GM12864 (cell line): Measurements from ENCODE around the gene BBS2.

Source experiments
- DNase-seq: peaks from one replicate; pipeline ENCODE4 v3.0.0-alpha.2; 2011; ENCODE audit warnings: low read depth
- H3K4me3 ChIP-seq: 2 replicates; pipeline ENCODE4 v1.5.1; 2011; ENCODE audit warnings: mild to moderate bottlenecking, low read depth, low read length, control low read depth
- CTCF ChIP-seq: IDR thresholded peaks from 2 replicates; pipeline ENCODE4 v1.5.1; 2011; ENCODE audit warnings: low read depth, mild to moderate bottlenecking, moderate library complexity, low read length, control low read depth, inconsistent platforms; ENCODE audit errors: missing control alignments

Gene BBS2

GRCh38 chr16:56558024-56558747 lies 38.4 kb upstream of the BBS2 start:
- H3K4me3 ChIP-seq: no peak overlapping the region
- TF ChIP-seq CTCF: no peak
- no peak for DNase-seq

DNA sequence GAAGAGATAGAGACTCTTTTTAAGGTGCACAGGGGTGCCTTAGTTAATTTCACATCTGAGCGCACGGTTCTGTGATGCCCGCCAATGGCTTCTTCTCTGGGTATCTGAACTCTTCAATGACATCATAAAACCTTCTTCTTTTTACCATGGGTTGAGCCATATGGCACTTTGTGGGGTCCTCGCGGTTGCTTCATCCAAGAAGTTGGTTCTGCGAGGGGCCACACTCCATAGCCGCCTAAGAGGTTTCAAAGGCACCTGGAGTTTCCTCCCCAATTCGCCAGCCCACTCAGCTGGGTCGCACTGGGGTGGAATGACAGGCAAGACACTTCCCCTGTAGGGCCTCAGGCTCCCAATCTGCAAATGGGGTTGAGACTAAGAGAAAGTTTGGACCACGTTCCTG lies 34.6 kb upstream of the BBS2 start:
- no peak for TF ChIP-seq CTCF
- DNase-seq: no peak
- H3K4me3 ChIP-seq: no peak overlapping the region

GRCh38 chr16:56551796-56552738 lies 32.2 kb upstream of the BBS2 start:
- H3K4me3 ChIP-seq: no peak overlapping the region
- DNase-seq: no peak
- no peak for TF ChIP-seq CTCF

DNA sequence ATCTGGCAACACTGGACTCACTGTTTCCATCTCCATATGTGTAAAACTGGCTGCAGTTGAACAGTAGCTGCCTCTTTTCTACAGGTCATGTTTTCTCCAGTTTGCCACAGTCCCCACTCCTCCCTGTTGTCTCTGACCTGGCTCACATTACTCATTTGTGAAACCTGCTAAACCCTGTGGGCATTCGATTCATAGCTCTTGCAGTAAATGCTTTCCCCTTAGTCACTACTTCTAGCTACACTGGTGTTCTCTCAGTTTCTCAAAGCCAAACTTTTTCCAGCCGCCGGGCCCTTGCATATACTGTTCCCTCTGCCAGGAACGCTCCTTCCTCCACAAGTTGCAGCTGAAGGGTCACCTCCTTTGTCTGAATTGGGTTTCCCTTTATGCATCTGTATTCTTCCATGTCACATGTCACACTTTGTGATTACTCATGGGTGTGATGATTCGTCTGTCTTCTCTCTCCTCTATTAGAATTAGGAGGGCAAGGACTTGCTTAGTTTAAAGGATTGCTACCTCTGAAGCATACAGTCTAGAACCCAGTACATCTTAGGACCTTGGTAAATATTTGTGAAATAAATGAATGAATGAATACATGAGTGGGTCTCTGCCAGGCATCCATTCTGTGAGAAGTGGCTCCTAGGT lies 30.0 kb upstream of the BBS2 start:
- DNase-seq: no peak
- no peak overlapping the region for H3K4me3 ChIP-seq
- no peak for TF ChIP-seq CTCF

- DNase-seq: no peak
- no peak overlapping the region for H3K4me3 ChIP-seq
- no peak for TF ChIP-seq CTCF
Measured at GRCh38 chr16:56549161-56549560, 29.3 kb upstream of the BBS2 start.

GRCh38 chr16:56547949-56548567 lies 28.2 kb upstream of the BBS2 start:
- no peak overlapping the region for H3K4me3 ChIP-seq
- TF ChIP-seq CTCF: no peak
- DNase-seq: no peak
